Measurements from ENCODE around the gene TRMT61A.

DNA sequence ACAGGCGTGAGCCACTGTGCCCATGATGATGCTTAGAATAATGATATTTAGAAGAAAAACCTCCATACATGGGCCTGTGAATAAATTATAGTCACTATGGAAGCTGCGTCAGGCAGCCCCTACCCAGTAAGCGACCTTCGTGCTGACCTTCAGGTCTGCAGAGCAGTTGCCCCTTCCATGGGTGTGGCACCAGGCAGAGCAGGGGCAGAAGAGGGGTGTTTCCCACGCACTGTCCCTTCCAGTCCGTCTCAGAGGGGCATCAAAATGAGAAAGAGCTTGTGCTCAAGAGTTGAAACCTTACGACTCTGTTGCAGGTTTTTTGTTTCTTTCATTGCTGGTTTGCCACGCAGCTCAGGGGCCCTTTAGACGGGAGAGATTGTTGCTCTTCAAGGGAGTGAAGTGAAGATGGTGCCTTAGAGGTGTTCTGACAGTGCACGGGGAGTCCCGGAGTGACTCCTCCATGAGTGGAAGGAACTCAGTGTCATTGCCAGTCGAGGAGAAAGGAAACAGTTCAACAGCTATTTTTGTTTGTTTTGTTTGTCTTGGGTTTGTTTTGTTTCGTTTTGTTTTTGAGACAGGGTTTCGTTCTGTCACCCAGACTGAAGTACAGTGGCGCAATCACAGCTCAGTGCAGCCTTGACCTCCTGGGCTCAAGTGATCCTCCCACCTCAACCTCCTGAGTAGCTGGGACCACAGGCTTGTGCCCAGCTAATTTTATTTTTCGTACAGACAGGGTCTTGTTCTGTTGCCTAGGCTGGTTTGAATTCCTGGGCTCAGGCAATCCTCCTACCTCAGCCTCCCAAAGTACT, 20.3 kb upstream of the TRMT61A start:
- TF ChIP-seq CTCF (IDR thresholded peaks at IDR 0.05) (no peak), POLR2A (IDR thresholded peaks at IDR 0.05) (no peak)

All from thyroid gland (tissue), 4 donors.